Prostate gland (tissue), 2 donors: Measurements from ENCODE around the gene GK.

Experiments
- CTCF ChIP-seq, 4 experiments: fragments of 200-600 bp in 2 of 4; fragments of 450-650 bp in 2 of 4; sonication (generic) in 2 of 4; IDR thresholded peaks; 1 replicate in 3 of 4; 2 replicates in 1 of 4; pipeline ENCODE4 v1.5.1; 2016 to 2019; ENCODE audit warnings: antibody characterized with exemption in 4 of 4, mild to moderate bottlenecking in 2 of 4, moderate library complexity in 2 of 4
- POLR2A ChIP-seq: fragments of 450-650 bp; IDR thresholded peaks from one replicate; pipeline ENCODE4 v1.6.1; 2016; ENCODE audit warnings: antibody characterized with exemption, mild to moderate bottlenecking
- POLR2AphosphoS5 ChIP-seq: sonication (generic); formaldehyde crosslinking; IDR thresholded peaks from one replicate; pipeline ENCODE4 v1.6.1; 2017; ENCODE audit warnings: antibody characterized with exemption

GRCh38 chrX:30613721-30614120, 39.5 kb upstream of the GK start:
- TF ChIP-seq CTCF (IDR thresholded peaks at IDR 0.05) (no peak), POLR2A (no peak), POLR2AphosphoS5 (no peak)
